8988T (cell line): ENCODE measurements around the gene RAD51B.
"Not testable (repeated sequence)": the region's sequence is repeated elsewhere in the genome, so short reads cannot be mapped to it uniquely, and the experiment has no call there.

Experiments
- DNase-seq: peaks from one replicate; pipeline ENCODE4 v3.0.0; 2011

RAD51B gene

DNA sequence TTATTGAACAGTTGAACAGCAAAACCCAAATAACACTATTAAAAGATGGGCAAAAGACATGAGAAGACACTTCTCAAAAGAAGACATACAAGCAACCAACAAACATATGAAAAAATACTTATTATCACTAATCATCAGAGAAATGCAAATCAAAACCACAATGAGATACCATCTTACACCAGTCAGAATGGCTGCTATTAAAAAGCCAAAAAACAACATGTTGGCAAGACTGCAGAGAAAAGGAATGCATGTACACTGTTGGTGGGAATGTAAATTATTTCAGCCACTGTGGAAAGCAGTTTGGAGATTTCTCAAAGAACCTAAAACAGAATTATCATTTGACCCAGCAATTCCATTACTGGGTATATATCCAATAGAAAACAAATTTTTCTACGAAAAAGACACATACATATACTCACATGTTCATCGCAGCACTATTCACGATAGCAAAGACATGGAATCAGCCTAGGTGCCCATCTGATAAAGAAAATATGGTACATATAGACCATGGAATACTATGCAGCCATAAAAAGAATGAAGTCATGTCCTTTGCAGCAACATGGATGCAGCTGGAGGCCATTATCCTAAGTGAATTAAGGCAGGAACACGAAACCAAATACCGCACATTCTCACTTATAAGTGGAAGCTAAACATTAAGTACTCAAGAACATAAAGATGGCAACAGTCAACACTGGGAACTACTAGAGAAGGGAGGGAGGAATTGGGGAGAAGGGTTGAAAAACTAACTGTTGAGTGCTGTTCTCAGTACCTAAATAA lies 367.1 kb downstream of the RAD51B start:
- not testable (repeated sequence) for DNase-seq

- DNase-seq: no peak
These were observed 368.6 kb downstream of the RAD51B start for GRCh38 chr14:68188174-68188573.

GRCh38 chr14:68190032-68190431 lies 370.5 kb downstream of the RAD51B start:
- DNase-seq: no peak

DNA sequence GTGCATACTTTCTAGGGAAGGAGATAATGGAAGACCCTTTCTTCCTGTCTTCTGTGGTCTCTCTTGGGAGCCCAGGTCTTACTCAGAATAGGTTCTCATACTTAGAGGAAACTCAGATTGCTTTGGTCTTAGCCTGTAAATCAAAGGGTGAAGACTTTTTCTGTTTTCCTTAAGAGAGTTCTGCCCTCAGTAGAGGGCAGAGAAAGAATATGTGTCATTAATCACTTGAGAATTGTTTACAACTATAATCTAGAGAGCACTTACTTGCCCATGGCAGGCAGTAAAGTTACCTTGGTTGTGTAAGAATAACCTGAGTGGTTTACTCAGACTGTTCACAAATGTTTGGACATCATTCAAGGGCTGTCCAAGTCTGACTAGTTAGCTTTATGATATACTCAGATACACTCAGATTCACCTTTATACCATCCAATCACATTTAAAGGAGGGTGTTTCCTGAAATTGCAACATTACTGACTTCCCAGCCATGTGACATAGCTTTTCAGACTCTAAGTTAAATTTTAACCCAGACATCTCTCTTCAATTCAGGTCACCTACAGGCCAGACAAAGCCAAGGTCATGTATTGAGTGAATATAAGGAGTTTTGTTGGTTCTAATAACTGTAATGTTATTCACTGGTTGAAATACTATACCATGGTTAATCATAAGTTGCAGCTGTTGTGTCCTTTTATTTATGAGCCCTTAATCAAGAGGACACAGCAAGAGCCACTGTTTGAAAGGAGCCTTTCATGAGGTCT lies 372.2 kb downstream of the RAD51B start:
- DNase-seq: no peak

- no peak for DNase-seq
These were observed 373.4 kb downstream of the RAD51B start for GRCh38 chr14:68192935-68193334.

- DNase-seq: no peak
These were observed 374.5 kb downstream of the RAD51B start for GRCh38 chr14:68193970-68194681.

DNA sequence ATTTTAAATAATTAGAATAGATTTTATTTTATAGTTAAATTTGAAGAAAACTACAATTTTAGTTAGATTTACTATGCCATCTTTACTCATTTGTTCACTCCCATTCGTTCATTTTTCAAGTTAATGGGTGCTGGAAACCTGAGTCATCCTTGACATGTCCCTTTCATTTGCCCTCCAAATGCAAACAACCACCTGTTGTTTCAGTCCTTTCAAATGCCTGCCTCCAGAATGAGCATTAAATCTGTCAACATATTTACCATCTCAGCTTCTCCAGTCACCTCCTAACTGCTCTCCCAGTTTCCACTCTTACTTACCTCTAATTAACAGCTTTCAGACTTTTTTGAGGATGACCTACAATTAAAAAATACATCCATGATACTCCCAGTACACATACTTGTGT lies 375.5 kb downstream of the RAD51B start:
- no peak for DNase-seq

DNA sequence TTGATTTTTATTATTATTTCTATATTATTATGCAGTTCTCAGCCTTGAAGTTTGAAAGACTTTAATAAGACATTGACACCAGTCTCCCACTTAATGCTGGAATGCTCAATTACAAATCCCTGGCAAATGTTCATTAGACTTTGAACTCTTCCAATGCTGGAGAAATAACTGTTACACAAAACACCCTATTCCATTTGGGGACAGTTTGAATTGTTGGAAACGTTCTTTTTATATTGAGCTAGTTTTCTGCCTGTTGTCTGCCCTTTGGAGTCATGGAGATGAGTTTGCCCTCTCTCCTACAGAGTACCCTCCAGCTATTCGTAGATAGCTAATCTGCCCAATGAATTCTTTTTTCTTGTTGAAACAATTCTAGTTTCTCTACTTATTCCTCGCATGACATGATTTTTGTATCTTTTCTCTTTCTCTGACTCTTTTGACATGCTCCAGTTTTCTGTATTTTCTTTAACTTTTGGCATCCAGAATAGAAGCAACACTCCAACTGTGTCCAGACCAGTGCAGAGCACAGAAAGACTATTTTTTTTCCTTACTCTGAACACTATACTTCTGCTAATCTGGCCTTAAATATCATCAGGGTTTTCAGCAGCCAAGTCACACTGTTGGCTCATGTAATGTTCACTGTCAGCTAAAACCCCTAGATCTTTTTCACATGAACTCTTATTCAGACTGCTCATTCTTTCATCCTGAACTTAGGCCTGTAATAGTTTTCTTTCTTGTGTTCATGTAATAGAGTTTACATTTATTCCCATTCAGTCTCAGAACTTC lies 379.3 kb downstream of the RAD51B start:
- DNase-seq: no peak

GRCh38 chr14:68199554-68200151 lies 380.1 kb downstream of the RAD51B start:
- no peak for DNase-seq

DNA sequence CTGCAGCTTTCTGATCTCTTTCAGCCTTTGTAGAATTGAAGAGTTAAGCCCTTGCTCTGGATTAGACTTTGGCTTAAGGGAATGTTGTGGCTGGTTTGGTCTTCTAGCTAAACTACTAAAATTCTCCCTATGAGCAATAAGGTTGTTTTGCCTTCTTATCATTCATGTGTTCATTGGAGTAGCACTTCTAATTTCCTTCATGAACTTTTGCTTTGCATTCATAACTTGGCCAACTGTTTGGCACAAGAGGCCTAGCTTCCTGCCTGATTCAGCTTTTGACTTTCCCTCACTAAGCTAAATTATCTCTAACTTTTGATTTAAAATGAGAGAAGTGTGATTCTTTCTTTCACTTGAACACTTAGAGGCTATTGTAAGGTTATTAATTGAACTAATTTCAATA lies 384.3 kb downstream of the RAD51B start:
- DNase-seq: no peak

- no peak for DNase-seq
These were observed 388.6 kb downstream of the RAD51B start for GRCh38 chr14:68208218-68208617.

- no peak for DNase-seq
These were observed 389.2 kb downstream of the RAD51B start for GRCh38 chr14:68208626-68209317.

DNA sequence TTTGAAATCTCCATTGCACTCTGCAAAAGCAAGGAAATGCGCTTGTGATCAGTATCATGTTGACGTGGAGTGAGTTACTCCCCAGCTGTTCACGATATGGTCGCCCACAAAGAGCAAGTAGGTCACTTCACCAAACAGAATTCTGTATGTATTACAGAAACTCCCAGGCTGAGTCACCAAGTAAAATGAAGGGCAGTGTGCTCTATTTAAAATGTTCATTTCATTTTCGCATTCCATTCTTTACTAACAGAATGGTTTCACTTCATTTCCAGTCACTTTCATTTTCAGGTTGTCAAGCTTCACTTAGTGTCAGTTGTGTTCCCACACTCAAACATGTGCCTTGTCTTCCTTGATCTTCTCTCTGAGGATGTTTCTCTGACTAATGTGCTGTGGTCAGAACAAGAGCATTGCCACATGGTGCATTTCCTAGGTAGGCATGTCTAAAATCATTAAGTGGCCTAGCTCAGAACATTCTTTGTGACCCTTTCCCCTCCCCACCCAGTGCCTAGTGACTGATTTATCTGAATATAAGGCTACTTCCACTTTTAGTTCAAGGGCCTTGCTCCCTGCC lies 391.2 kb downstream of the RAD51B start:
- no peak for DNase-seq

- no peak for DNase-seq
These were observed 391.8 kb downstream of the RAD51B start for GRCh38 chr14:68211421-68211820.

GRCh38 chr14:68211886-68212285 lies 392.3 kb downstream of the RAD51B start:
- DNase-seq: no peak

GRCh38 chr14:68212361-68212760 lies 392.8 kb downstream of the RAD51B start:
- no peak for DNase-seq

DNA sequence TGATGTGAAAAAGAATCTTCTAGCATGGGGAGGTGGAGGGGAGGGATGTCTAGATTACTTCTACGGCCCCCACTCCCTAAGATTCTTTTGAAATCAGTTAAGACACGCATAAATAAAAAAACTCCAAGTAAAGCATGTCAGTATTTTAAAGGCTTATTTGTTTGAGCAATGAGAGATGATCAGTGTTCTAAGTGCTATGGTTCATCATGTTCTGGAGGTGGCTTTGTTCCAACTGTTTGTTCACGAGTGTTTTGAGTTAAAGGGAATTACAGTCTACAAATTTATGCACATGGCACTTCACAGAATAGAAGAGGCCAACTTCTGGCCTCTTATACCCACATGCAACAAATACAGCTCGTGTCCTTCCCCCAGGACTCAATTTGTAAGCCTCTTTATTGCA lies 394.9 kb downstream of the RAD51B start:
- no peak for DNase-seq

GRCh38 chr14:68215629-68216028 lies 396.1 kb downstream of the RAD51B start:
- DNase-seq: no peak

DNA sequence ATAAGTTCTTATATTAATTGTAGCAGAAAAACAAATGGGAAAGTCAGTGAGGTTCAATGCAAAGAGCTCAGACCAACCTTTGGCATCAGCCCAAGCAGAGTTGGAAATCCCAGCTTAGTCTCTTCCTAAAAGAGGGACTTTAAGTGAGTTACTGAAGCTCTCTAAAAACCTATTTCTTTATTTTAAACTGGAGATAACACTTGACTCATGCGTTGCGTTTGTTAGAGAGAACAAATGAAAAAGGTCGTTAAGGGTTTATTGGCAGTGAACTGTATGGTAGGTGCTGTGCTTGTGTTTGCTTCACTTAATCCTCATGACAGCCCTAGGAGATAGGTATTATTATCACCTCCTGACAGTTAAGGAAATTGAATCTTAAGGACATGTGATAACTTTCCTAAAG lies 396.5 kb downstream of the RAD51B start:
- DNase-seq: no peak

DNA sequence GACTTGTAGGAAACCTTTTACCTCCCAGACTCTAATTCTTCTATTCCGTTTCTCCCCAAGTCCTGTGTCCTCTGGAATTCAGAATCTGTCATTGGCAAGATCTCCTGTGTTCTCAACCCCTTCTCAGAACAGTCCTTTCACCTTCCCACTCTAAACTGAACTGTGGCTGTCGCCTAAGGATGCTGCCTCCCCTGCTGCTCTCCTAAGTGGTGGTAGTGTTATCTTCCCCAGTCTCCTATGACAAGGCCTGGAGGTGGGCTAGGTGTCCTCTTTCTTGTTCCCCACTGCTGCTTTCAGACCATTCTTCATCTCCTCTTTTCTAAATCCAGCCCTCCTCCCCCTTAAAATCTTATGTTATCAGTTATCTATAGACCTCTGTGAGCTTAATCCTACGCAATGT lies 397.4 kb downstream of the RAD51B start:
- no peak for DNase-seq

DNA sequence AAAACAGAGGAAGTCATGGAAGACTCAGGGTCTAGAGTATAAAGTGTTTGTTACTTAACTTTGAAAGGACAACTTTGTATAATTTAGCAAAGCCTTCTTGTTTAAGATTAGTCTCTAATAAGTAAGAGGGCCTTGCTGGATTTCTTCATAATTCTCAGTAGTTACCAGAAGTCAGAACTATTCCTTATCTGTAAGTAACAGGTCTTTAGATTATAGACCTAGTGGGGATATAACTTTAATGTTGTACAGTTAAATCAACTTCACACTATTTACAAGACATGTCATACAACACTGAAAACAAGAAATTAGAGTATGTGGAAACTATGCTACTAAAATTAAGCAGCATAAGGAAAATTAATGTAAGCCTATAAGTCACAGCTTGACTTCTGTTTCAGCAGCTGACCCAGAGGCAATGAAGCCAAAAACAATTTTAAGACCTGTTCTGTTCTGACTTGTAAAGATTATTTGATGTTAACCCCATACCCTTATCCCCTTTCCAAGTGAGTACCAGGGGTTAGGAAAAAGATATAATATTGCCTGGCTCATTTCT lies 398.3 kb downstream of the RAD51B start:
- DNase-seq: no peak
